Activated CD8-positive, alpha-beta T cell treated with anti-CD3 and anti-CD28 coated beads for 36 hours (primary cell): ENCODE results near the gene PRAMEF5. TPM values are rescaled to one million over a fixed set of nuclear protein-coding genes. Genes with fewer than 3 reads are reported as not detected.
"Not testable (repeated sequence)": the region's sequence is repeated elsewhere in the genome, so short reads cannot be mapped to it uniquely, and the experiment has no call there.

Experiments
- ATAC-seq: fragments of 200-7000 bp; cut with Tn5 transposase; one replicate; pipeline ENCODE4 v1.10.0; 2021; ENCODE audit warnings: mild to moderate bottlenecking, moderate library complexity
- CTCF ChIA-PET: fragments of 350-600 bp; sonication (Branson Sonifier 250); formaldehyde crosslinking; loops from one replicate; lab custom pipeline; 2021; ENCODE audit warnings: antibody characterized with exemption; lab: Charles Lee
- POLR2A ChIA-PET: fragments of 350-600 bp; sonication (Branson Sonifier 250); formaldehyde crosslinking; loops from one replicate; lab custom pipeline; 2021; ENCODE audit warnings: antibody characterized with exemption; lab: Charles Lee
- DNase-seq: peaks from one replicate; pipeline ENCODE4 v3.0.0-alpha.2; 2020
- H3K27ac Mint-ChIP-seq: one replicate; pipeline ENCODE4 v1.8.0; 2021; ENCODE audit warnings: mild to moderate bottlenecking, mixed read lengths
- H3K27me3 Mint-ChIP-seq: one replicate; pipeline ENCODE4 v1.8.0; 2021; ENCODE audit warnings: mixed read lengths
- H3K36me3 Mint-ChIP-seq: one replicate; pipeline ENCODE4 v1.8.0; 2021; ENCODE audit warnings: low read depth, mixed read lengths
- H3K4me1 Mint-ChIP-seq: one replicate; pipeline ENCODE4 v1.8.0; 2021; ENCODE audit warnings: low read depth, mixed read lengths
- H3K4me3 Mint-ChIP-seq: one replicate; pipeline ENCODE4 v1.8.0; 2021; ENCODE audit warnings: mild to moderate bottlenecking, moderate library complexity, mixed read lengths
- H3K9me3 Mint-ChIP-seq: one replicate; pipeline ENCODE4 v1.8.0; 2021; ENCODE audit warnings: mixed read lengths
- intact Hi-C: fragments of 100-400 bp; cut with micrococcal nuclease; formaldehyde crosslinking; loops from one replicate; pipeline ENCODE4 v1.10.0; 2022
- total RNA-seq, 2 experiments: library from RNA; stranded (reverse); gene quantifications; one replicate each; pipeline ENCODE4 v1.2.3, GENCODE V29; 2021

Gene PRAMEF5
- total RNA-seq, 2 experiments from 2014 or later, result not detected

DNA sequence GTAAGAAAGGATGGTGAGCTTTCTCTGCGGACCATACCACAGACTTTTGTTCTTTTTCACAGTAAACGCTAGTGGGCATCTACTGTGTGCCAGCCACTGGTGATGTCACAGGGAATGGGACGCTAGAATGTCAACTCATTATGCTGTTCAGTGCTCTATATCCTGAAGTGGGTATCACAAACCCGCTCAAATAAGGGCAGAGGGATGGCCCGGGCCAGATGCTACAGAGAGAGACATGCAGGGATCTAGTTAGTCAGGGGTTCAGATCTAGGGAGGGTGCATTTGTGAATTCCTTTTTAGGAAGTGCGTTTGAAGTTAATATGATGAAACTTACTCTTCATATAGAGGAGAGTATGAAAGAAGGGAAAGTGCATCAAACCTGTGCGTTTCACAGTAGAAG is 6.9 kb upstream of the PRAMEF5 start:
- H3K27ac Mint-ChIP-seq, H3K9me3 Mint-ChIP-seq, CTCF ChIA-PET, intact Hi-C loops, H3K36me3 Mint-ChIP-seq, H3K4me3 Mint-ChIP-seq, DNase-seq, ATAC-seq, H3K27me3 Mint-ChIP-seq, POLR2A ChIA-PET, H3K4me1 Mint-ChIP-seq: not testable (repeated sequence)

DNA sequence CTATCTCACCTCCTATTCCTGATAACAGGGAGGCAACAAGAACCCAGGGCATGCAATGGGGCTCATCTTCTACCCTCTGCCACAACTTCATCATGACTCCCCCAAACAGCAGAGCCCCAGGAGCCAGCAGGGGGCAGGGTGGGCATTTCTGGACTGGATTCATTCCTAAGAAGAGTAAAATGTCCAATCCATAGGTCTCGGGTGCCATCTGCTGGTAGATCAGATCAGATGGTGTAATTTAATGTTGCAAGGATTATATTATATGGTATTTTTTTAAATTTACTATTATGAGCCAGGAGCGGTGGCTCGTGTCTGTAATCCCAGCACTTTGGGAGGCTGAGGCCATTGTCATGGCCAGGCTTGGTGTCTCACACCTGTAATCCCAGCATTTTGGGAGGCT is 11.1 kb downstream of the PRAMEF5 start:
- POLR2A ChIA-PET, H3K9me3 Mint-ChIP-seq, H3K36me3 Mint-ChIP-seq, H3K4me3 Mint-ChIP-seq, CTCF ChIA-PET, H3K27ac Mint-ChIP-seq, H3K27me3 Mint-ChIP-seq, H3K4me1 Mint-ChIP-seq, DNase-seq, intact Hi-C loops: not testable (repeated sequence)
- ATAC-seq, result peak; percentile 39

DNA sequence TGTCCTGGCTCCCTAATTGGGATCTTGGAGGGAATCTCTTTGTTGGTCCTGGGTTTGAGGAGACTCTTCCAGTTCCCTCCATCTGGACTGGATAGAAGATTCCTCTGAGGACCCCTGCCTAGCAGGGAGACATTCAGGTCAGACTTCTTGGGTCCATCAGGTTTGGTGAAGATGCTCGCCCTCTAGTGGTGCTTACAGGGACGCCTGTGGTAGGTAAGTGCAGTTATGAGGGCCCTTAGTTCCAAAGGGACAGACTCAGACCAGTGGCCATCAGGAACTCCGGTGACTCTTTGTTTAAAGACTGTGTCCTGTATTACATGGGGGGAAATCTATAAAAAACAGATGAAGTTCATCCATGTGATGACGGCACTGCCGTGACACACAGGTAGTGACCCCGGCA is 23.0 kb downstream of the PRAMEF5 start:
- H3K36me3 Mint-ChIP-seq, ATAC-seq, intact Hi-C loops: not testable (repeated sequence)

DNA sequence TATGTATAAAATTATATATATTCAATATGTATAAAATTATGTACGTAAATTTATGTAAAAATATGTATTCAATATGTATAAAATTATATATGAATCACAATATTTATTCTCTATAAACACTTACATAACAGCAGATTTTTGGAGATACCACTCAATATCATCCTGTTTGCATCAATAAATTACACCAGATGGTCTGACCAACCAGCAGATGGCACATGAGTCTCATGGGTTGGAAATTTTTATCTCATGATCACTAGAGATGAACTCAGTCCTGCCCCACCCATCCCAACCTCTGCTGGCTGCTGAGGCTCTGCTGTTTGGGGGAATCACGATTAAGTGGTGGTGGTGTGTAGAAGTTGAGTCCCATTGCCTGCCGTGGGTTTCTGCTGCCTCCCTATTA is 25.6 kb downstream of the PRAMEF5 start:
- H3K27ac Mint-ChIP-seq, H3K4me3 Mint-ChIP-seq, CTCF ChIA-PET, DNase-seq, intact Hi-C loops, POLR2A ChIA-PET, H3K4me1 Mint-ChIP-seq, H3K9me3 Mint-ChIP-seq, H3K27me3 Mint-ChIP-seq, ATAC-seq, H3K36me3 Mint-ChIP-seq: not testable (repeated sequence)

More for the DNA sequence above, 23.0 kb downstream of the PRAMEF5 start:
- DNase-seq, POLR2A ChIA-PET, H3K9me3 Mint-ChIP-seq, H3K27me3 Mint-ChIP-seq, H3K27ac Mint-ChIP-seq, CTCF ChIA-PET, H3K4me1 Mint-ChIP-seq, H3K4me3 Mint-ChIP-seq: not testable (repeated sequence)

DNA sequence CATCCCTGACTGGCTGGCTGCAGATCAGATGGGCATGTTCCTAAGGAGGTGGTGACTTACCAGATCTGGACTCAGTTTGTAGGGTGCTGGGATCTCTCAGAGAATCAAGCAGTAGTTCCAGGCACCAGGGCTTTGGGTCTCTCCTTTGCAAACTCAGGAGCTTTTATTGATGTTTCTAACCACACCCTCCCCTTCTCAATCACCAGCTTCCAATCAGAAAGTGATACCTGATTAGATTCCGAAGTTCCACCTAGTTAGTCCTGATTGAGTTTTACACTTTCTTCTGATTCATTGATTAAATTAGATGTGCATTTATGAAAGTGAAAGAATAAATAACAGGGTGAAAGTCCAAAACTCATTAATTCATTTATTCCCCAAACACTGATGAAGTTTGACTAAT is 31.0 kb downstream of the PRAMEF5 start, which contains the start of gene PRAMEF8:
Gene PRAMEF8, minus strand, starts transcription at position 101 of the 400 bp plus-strand sequence. CDS start 1,046 bp downstream, outside the sequence.
- H3K9me3 Mint-ChIP-seq, H3K27ac Mint-ChIP-seq, CTCF ChIA-PET, intact Hi-C loops, DNase-seq, H3K36me3 Mint-ChIP-seq, POLR2A ChIA-PET, H3K27me3 Mint-ChIP-seq, H3K4me3 Mint-ChIP-seq, ATAC-seq, H3K4me1 Mint-ChIP-seq: not testable (repeated sequence)

DNA sequence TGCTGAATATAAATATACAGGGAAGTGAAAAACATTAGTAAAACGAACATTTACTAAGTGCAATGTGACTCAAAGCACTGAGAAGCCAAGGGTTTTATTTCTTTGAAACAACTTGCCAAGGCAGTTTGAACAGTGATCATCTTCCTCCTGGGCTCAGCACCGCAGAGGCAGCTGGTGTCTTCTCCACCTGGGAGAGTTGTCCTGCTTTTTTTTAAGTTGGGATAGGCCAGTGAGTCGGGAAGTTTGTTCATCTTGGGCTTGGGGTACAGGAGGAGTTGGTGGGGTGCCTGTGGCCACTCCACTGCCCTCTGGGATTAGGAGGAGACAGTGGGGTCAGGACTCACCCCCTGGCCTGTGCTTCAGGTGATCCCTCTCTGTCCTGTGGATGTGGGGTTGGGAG is 35.0 kb downstream of the PRAMEF5 start:
- POLR2A ChIA-PET, H3K4me3 Mint-ChIP-seq, H3K27me3 Mint-ChIP-seq, intact Hi-C loops, ATAC-seq, DNase-seq, CTCF ChIA-PET, H3K36me3 Mint-ChIP-seq, H3K27ac Mint-ChIP-seq, H3K4me1 Mint-ChIP-seq, H3K9me3 Mint-ChIP-seq: not testable (repeated sequence)

DNA sequence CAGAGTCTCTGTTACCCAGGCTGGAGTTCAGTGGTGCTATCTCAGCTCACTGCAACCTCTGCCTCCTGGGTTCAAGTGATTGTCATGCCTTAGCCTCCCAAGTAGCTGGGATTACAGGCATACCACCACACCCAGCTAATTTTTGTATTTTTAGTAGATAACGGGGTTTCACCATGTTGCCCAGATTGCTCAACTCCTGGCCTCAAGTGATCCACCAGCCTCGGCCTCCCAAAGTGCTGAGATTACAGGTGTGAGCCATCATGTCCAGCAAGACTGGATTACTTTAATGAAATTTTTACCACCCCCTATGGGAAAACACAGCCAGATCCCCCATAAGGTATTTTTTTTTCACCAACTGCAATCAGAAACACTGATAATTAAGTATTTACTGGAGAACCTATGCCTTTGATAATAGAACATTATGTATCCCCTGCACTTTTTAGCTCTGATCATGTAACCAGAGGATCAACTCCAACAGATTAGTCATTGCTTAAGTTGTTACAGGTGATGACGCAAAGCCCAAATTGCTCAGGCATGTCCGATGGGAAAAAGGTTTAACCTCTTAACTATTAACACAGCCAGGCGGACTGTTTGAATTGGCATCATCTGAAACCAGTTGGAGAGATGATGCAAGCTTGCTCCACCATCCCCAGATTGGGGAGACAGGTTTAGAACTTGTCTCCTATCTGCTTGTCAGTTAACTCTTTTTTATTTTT is 43.4 kb downstream of the PRAMEF5 start:
- DNase-seq, intact Hi-C loops, POLR2A ChIA-PET, ATAC-seq, H3K27me3 Mint-ChIP-seq, H3K9me3 Mint-ChIP-seq, H3K4me1 Mint-ChIP-seq, H3K27ac Mint-ChIP-seq, CTCF ChIA-PET, H3K36me3 Mint-ChIP-seq, H3K4me3 Mint-ChIP-seq: not testable (repeated sequence)

DNA sequence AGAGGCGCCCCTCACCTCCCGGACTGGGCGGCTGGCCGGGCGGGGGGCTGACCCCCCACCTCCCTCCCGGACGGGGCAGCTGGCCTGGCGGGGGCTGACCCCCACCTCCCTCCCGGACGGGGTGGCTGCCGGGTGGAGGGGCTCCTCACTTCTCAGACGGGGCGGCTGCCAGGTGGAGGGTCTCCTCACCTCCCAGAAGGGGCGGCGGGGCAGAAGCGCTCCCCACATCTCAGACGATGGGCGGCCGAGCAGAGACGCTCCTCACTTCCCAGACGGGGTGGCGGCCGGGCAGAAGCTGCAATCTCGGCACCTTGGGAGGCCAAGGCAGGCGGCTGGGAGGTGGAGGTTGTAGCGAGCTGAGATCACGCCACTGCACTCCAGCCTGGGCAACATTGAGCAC is 44.7 kb downstream of the PRAMEF5 start:
- H3K4me1 Mint-ChIP-seq, ATAC-seq, intact Hi-C loops, H3K36me3 Mint-ChIP-seq, H3K9me3 Mint-ChIP-seq, H3K27ac Mint-ChIP-seq, CTCF ChIA-PET, POLR2A ChIA-PET, DNase-seq, H3K4me3 Mint-ChIP-seq, H3K27me3 Mint-ChIP-seq: not testable (repeated sequence)

DNA sequence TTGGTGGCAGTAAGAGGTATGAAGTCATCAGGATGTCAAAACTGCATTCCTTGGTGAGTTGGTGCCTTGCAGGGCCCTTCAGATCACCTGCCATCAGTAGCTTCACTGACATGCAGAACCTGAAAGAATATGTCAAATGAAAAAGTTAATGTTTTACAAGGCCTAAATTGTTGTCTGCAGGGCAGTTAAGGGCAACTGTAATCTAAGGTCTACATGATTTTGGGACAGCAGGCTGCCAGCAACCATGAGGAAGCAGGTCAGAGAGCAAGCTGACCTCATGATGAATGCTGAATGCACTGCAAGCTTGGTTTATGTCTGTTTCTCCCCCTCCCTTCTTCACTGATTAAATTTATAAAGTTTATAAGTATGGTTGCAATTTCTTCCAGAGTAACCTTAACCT is 48.2 kb downstream of the PRAMEF5 start:
- H3K4me3 Mint-ChIP-seq, H3K27me3 Mint-ChIP-seq, ATAC-seq, CTCF ChIA-PET, POLR2A ChIA-PET, intact Hi-C loops, H3K27ac Mint-ChIP-seq, H3K36me3 Mint-ChIP-seq, DNase-seq, H3K4me1 Mint-ChIP-seq, H3K9me3 Mint-ChIP-seq: not testable (repeated sequence)

DNA sequence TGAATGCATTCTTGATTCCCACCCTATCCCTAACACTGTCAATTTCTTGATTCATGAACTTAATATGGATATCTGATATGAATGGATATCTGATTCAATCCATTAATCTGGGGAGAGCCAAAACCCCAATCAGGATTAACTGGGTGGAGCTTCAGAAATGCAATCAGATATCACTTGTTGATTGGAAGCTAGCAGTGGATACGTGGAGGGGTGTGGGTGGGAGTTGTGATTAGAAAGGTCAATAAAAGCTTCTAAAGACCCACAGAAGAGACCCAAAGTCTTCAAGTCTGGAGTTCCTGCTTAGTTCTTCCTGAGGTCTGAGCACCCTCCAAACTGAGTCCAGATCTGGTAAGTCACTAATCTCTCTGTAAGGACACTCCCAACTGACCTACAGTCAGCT is 49.2 kb downstream of the PRAMEF5 start, which contains the start of gene PRAMEF33:
Gene PRAMEF33, plus strand, starts transcription at position 301 of the 400 bp plus-strand sequence. CDS start 2,416 bp downstream, outside the sequence.
- CTCF ChIA-PET, H3K4me3 Mint-ChIP-seq, H3K27me3 Mint-ChIP-seq, H3K36me3 Mint-ChIP-seq, POLR2A ChIA-PET, H3K9me3 Mint-ChIP-seq, ATAC-seq, H3K4me1 Mint-ChIP-seq, DNase-seq, H3K27ac Mint-ChIP-seq, intact Hi-C loops: not testable (repeated sequence)
